Stimulated activated CD8-positive, alpha-beta memory T cell treated with anti-CD3 and anti-CD28 coated beads, Interleukin-15, amount 100 ng/mL, for 1 hour (primary cell): ENCODE results near the gene MAP4K4.
"Not testable (repeated sequence)": the region's sequence is repeated elsewhere in the genome, so short reads cannot be mapped to it uniquely, and the experiment has no call there.

Experiments used
- DNase-seq: peaks from one replicate; pipeline ENCODE4 v3.0.0-alpha.2; 2020; ENCODE audit warnings: low read depth

The MAP4K4 gene

GRCh38 chr2:101921953-101922325, 224.4 kb downstream of the MAP4K4 start:
- DNase-seq: no peak

DNA sequence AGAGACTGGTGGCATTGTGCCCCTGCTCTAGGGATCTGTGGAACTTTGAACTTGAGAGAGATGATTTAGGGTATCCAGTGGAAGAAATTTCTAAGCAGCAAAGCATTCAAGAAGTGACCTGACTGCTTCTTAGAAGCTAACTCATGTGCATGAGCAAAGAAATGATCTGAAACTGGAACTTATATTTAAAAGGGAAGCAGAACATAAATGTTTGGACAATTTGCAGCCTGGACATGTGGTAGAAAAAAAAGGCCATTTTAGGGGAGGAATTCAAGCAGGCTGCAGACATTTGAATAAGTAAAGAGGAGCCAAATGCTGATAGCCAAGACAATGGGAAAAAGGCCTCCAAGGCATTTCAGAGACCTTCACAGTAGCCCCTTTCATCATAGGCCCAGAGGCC, 226.8 kb downstream of the MAP4K4 start:
- DNase-seq: not testable (repeated sequence)

DNA sequence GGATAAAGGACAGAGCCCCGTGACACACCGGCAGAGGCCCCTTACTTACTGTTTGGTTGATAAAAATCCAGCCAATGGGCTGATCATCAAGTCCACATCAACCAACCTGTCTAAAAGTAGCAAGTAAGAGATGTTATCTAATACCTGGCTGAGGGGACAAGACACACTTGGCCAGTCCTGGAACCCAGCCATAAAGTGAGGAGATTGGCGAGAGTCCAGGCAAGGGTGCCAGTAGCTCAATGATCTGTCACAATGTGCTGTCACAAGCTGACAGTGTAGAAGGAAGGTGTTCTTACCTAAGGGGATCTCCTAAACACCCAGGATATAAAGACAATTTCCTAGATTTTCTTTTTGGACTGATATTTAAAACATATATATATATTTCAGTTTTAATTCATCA, 232.5 kb downstream of the MAP4K4 start:
- no peak for DNase-seq

DNA sequence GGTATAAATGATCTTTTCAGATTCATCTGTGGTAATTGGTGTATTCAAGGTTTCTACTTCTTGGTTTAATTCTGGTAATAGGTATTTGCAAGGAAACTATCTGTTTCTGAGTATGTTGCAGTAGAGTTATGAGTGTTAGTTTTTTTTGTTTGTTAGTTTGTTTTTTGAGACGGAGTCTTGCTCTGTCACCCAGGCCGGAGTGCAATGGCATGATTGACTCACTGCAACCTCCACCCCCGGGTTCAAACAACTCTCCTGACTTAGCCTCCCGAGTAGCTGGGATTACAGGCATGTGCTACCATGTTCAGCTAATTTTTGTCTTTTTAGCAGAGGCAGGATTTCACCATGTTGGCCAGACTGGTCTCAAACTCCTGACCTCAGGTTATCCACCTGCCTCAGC, 233.3 kb downstream of the MAP4K4 start:
- DNase-seq: no peak

GRCh38 chr2:101931402-101931801, 233.9 kb downstream of the MAP4K4 start:
- DNase-seq: no peak

- not testable (repeated sequence) for DNase-seq
These were observed 238.3 kb downstream of the MAP4K4 start for GRCh38 chr2:101935764-101936163.

DNA sequence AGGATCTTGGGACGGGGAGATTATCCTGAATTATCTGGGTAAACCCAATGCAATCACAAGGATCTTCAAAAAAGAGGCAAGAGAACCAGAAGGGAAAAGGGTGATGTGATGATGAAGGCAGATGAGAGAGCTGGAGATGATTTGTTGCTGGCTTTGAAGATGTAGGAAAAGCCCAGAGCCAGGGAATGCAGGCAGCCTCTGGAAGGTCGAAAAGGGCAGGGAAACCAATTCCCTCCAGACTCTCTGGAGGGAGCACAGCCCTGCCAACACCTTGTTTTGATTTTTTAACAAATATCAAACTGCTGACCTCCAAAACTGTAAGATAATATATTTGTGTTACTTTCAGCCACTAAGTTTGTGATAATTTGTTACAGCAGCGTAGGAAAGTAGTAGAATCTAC, 245.3 kb downstream of the MAP4K4 start:
- no peak for DNase-seq
